Activated CD4-positive, alpha-beta T cell treated with anti-CD3 and anti-CD28 coated beads, Interleukin-2, amount 10 ng/mL, durations not matched to agents 7 days and 5 days (primary cell): Measurements from ENCODE around the gene C10orf67. TPM values are rescaled to one million over a fixed set of nuclear protein-coding genes. Genes with fewer than 3 reads are reported as not detected.
"Not testable (repeated sequence)": the region's sequence is repeated elsewhere in the genome, so short reads cannot be mapped to it uniquely, and the experiment has no call there.

Source experiments
- CTCF ChIA-PET: fragments of 350-600 bp; sonication (Branson Sonifier 250); formaldehyde crosslinking; loops from one replicate; lab custom pipeline; 2021; ENCODE audit warnings: antibody characterized with exemption; lab: Charles Lee
- POLR2A ChIA-PET: fragments of 350-600 bp; sonication (Branson Sonifier 250); formaldehyde crosslinking; loops from one replicate; lab custom pipeline; 2021; ENCODE audit warnings: antibody characterized with exemption; lab: Charles Lee
- DNase-seq: peaks from one replicate; pipeline ENCODE4 v3.0.0-alpha.2; 2020
- H3K27ac Mint-ChIP-seq: one replicate; pipeline ENCODE4 v1.8.0; 2021; ENCODE audit warnings: mild to moderate bottlenecking, moderate library complexity, mixed read lengths
- H3K27me3 Mint-ChIP-seq: one replicate; pipeline ENCODE4 v1.8.0; 2021; ENCODE audit warnings: mixed read lengths
- H3K36me3 Mint-ChIP-seq: one replicate; pipeline ENCODE4 v1.8.0; 2021; ENCODE audit warnings: low read depth, mixed read lengths
- H3K4me1 Mint-ChIP-seq: one replicate; pipeline ENCODE4 v1.8.0; 2021; ENCODE audit warnings: mixed read lengths
- H3K4me3 Mint-ChIP-seq: one replicate; pipeline ENCODE4 v1.8.0; 2021; ENCODE audit warnings: mild to moderate bottlenecking, moderate library complexity, mixed read lengths
- H3K9me3 Mint-ChIP-seq: one replicate; pipeline ENCODE4 v1.8.0; 2021; ENCODE audit warnings: mixed read lengths
- total RNA-seq, 2 experiments: library from RNA; stranded (reverse); gene quantifications; one replicate each; pipeline ENCODE4 v1.2.3, GENCODE V29; 2021

C10orf67 gene
- under 1 TPM in 1 of 2 experiments, not detected in 1; 0.15 TPM for total RNA-seq

DNA sequence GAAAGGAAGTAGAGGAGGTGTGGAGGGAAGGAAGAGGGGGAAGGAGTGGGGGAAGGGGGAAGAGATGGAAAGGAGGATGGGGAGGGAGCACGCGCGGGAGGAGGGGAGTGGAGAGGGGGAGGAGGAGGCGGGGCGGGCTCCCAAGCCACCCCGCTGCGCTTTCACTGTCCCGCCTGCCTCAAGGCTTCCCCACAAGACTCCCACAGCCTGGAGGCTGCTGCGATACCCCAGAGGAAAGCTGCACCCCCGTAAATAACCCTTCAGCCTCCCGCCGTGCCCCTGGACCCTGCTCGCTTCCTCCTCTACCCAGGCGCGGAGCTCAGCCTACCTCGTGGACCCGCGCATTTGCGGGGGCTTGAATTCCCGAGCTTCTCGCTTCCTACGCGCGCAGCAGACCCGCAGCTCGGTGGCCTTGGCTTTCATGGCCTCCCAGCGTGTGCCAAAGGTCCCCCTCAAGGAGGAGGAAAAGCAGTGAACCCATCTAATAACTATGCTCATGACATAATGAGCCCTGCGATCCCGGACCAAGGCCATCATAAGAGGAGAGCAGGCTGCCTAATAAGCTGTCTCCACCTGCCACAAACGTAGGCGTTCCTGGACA is at the start of gene C10orf67:
Gene C10orf67, minus strand, starts transcription at position 557 of the 601 bp plus-strand sequence. Its CDS starts 23 bp downstream, at position 534.
- H3K27ac Mint-ChIP-seq = peak within 1 kb of the TSS; percentile 82
- DNase-seq = peak; percentile 32

DNA sequence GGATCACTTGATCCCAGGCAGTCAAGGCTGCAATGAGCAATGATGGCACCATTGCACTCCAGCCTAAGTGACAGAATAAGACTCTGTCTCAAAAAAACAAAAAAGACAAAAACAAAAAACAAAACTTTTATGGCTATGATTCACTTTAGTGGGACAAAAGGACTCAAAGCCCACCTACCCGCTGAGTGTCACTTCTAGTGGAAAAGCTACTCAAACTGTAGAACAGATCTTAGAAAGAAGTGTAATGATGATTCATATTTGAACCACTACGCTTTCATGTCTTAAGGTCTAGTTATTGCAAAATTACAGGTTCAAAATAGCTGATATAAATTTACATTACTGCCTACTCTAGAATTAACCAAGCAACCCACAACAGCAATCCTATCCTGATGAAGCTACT is 47.2 kb upstream of the C10orf67 start:
- Mint-ChIP-seq H3K9me3 (no peaks in the 10 kb centered on the region), H3K4me3 (no peak overlapping the region), H3K27me3 (no peaks in the 10 kb centered on the region), H3K27ac (no peak overlapping the region), H3K4me1 (peaks cover 3% of the 10 kb centered on the region), H3K36me3 (no peaks in the 10 kb centered on the region)
- no peak for DNase-seq
- ChIA-PET CTCF (interaction anchor here (1.0 kb wide), 1 partner anchor 40 kb away, joined by 3 read pairs; no protein-coding TSS in a partner anchor), POLR2A (interaction anchor here (0.6 kb wide), 1 partner anchor 23 kb away, joined by 5 read pairs; no protein-coding TSS in a partner anchor)

More for the DNA sequence above, at the start of gene C10orf67:
- Mint-ChIP-seq H3K4me1 (peaks cover 41% of the 10 kb centered on the region), H3K36me3 (peaks cover 2% of the 10 kb centered on the region), H3K4me3 (peak within 1 kb of the TSS; percentile 82), H3K27me3 (no peaks in the 10 kb centered on the region), H3K9me3 (no peaks in the 10 kb centered on the region)
- ChIA-PET POLR2A (no interaction called here), CTCF (interaction anchor here (0.9 to 1.3 kb wide), 2 partner anchors 14 to 17 kb away, joined by 3 to 5 read pairs; no protein-coding TSS in a partner anchor)

DNA sequence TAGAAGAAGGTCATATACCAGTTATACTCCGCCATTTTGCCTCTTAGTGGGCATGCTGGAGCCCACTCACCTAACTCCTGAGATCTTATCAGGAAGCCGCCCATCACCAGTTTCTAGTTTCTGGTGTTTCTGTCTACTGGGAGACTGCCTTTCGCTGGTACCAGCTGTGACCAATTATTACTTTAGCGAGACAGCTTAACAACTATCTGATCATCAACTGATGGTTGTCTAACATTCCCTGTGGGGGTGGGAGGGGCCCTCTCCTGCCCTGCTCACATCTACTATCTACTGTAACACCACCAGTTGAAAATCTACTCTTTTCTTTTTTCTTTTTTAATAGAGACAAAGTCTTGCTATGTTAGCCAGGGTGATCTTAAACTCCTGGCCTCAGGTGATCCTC is 46.2 kb upstream of the C10orf67 start:
- ChIA-PET CTCF (interaction anchor here (1.0 to 1.1 kb wide), 2 partner anchors 39 to 76 kb away, joined by 3 read pairs; no protein-coding TSS in a partner anchor), POLR2A (no interaction called here)
- Mint-ChIP-seq H3K36me3 (no peaks in the 10 kb centered on the region), H3K27ac (no peak overlapping the region), H3K4me1 (peaks cover 3% of the 10 kb centered on the region), H3K27me3 (no peaks in the 10 kb centered on the region), H3K4me3 (no peak overlapping the region), H3K9me3 (no peaks in the 10 kb centered on the region)
- no peak for DNase-seq

DNA sequence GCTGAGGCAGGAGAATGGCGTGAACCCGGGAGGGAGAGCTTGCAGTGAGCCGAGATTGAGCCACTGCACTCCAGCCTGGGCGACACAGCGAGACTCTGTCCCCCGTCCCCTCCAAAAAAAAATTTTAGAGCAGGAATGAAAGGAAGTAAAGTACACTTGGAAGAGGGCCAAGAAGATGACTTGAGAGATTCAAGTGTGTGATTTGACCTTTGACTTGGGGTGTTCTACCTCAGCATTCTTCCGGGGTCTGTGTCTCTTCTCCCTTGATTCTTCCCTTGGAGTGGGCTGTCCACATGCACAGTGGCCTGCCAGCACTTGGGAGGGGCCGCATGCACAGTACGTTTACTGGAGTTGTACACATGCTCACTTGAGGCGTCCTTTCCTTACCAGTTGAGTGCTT is 45.8 kb upstream of the C10orf67 start:
- H3K36me3 Mint-ChIP-seq, DNase-seq, H3K27me3 Mint-ChIP-seq, H3K4me3 Mint-ChIP-seq, POLR2A ChIA-PET, H3K9me3 Mint-ChIP-seq, H3K27ac Mint-ChIP-seq, H3K4me1 Mint-ChIP-seq: not testable (repeated sequence)
- CTCF ChIA-PET = interaction anchor here (1.1 kb wide), 1 partner anchor 76 kb away, joined by 3 read pairs; no protein-coding TSS in a partner anchor

GRCh38 chr10:23387516-23387915 is 42.9 kb upstream of the C10orf67 start:
- CTCF ChIA-PET, H3K36me3 Mint-ChIP-seq, H3K9me3 Mint-ChIP-seq, H3K4me1 Mint-ChIP-seq, H3K4me3 Mint-ChIP-seq, DNase-seq, H3K27me3 Mint-ChIP-seq, H3K27ac Mint-ChIP-seq, POLR2A ChIA-PET: not testable (repeated sequence)

GRCh38 chr10:23386052-23386451 is 41.5 kb upstream of the C10orf67 start:
- Mint-ChIP-seq H3K36me3 (no peaks in the 10 kb centered on the region), H3K9me3 (no peaks in the 10 kb centered on the region), H3K4me3 (no peak overlapping the region), H3K4me1 (no peaks in the 10 kb centered on the region), H3K27me3 (no peaks in the 10 kb centered on the region), H3K27ac (no peak overlapping the region)
- POLR2A ChIA-PET = no interaction called here
- CTCF ChIA-PET = no interaction called here
- no peak for DNase-seq

DNA sequence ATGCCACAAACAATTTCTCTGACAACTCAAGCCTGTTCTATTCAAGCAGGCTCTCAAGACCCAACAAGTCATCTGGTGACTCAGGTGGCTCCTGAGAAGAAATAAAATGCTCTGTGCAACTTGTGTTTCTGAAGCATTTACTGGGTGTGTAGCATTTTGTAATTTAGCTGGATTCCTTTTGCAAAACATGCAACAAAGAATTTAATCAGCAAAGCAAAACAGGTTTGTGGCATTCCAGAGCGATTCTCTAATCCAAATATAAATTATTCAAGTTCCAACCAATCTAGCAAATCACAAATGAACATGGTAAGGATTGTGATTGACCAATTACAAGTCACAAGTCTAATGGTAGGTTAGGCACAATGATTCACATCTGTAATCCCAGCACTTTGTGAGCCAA is 39.8 kb upstream of the C10orf67 start:
- POLR2A ChIA-PET = no interaction called here
- Mint-ChIP-seq H3K36me3 (no peaks in the 10 kb centered on the region), H3K27ac (no peak overlapping the region), H3K27me3 (no peaks in the 10 kb centered on the region), H3K4me3 (no peak overlapping the region), H3K4me1 (no peaks in the 10 kb centered on the region), H3K9me3 (no peaks in the 10 kb centered on the region)
- CTCF ChIA-PET = no interaction called here
- DNase-seq = no peak

- Mint-ChIP-seq H3K27ac (no peak overlapping the region), H3K4me1 (no peaks in the 10 kb centered on the region), H3K9me3 (peaks cover 2% of the 10 kb centered on the region), H3K36me3 (no peaks in the 10 kb centered on the region), H3K4me3 (no peak overlapping the region), H3K27me3 (no peaks in the 10 kb centered on the region)
- DNase-seq = no peak
- ChIA-PET CTCF (interaction anchor here (0.6 kb wide), 1 partner anchor 50 kb away, joined by 3 read pairs; no protein-coding TSS in a partner anchor), POLR2A (no interaction called here)
These were observed 39.0 kb upstream of the C10orf67 start for GRCh38 chr10:23383637-23384036.

DNA sequence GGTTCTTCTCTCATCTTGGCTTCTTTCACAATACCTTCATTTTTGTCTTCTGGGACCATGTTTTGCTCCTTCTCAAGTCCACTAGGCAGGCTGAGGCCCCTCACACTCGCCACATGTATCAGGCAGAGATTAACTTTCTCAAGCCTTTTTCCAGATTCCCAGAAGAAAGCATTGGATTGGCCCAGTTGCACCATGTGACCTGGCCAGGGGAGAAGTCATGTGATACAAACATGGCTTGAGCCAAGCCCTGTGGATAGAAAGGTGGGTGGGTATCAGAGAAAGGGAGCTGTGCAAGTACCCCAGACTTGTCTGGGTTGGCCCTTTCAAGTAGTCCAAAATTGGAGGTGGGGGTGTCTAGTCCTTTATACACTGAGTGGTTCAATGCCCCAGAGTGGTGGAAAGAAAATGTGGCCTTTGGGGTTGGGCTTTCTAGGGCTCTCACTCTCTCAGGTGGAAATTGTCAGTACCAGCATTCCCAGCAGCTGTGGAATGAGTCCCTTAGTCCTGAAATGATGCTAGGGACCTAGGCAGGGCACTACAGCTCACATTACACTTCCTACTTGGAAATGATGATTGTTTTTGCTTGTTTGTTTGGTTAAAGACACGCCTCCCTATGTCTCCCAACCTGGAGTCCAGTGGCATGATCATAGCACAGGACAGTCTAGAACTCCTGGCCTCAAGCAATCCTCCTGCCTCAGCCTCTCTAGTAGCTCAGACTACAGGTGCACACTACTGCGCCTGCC is 36.9 kb upstream of the C10orf67 start:
- ChIA-PET POLR2A (no interaction called here), CTCF (interaction anchor here (1.2 kb wide), 1 partner anchor 13 kb away, joined by 3 read pairs; no protein-coding TSS in a partner anchor)

DNA sequence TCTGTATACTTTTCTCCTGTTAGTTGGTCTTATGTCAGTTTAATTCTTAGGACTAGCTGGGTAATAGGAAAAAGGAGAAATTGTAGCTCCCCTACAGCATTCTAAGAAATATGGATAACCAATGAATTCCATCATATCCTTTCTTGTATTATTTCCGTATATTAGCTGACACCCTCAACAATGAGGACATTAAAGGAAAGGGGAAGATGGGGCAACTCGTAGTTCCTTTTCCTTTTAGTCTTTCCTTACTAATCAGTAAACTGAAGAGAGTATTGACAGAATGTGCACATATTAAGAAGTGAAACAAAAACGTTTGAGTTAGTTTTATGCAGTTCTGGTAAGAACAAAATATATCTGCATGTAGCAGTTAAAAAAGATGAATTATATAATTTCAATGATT is 35.1 kb upstream of the C10orf67 start:
- no peak overlapping the region for H3K27ac Mint-ChIP-seq
- H3K27me3 Mint-ChIP-seq = no peaks in the 10 kb centered on the region
- POLR2A ChIA-PET = no interaction called here

More for the DNA sequence above, 36.9 kb upstream of the C10orf67 start:
- peaks cover under 1% of the 10 kb centered on the region for H3K36me3 Mint-ChIP-seq
- no peak overlapping the region for H3K27ac Mint-ChIP-seq
- no peak overlapping the region for H3K4me3 Mint-ChIP-seq
- DNase-seq = no peak
- H3K4me1 Mint-ChIP-seq = no peaks in the 10 kb centered on the region
- H3K9me3 Mint-ChIP-seq = peaks cover 2% of the 10 kb centered on the region
- no peaks in the 10 kb centered on the region for H3K27me3 Mint-ChIP-seq

GRCh38 chr10:23376229-23376655 is 31.6 kb upstream of the C10orf67 start:
- no peak for DNase-seq
- no peak overlapping the region for H3K27ac Mint-ChIP-seq
- peaks cover 16% of the 10 kb centered on the region for H3K4me1 Mint-ChIP-seq
- H3K9me3 Mint-ChIP-seq = peaks cover 21% of the 10 kb centered on the region
- no peaks in the 10 kb centered on the region for H3K27me3 Mint-ChIP-seq
- ChIA-PET POLR2A (no interaction called here), CTCF (interaction anchor here (0.6 to 1.5 kb wide), 3 partner anchors 10 to 67 kb away, joined by 3 to 5 read pairs (median 4); no protein-coding TSS in a partner anchor)
- H3K36me3 Mint-ChIP-seq = peaks cover 4% of the 10 kb centered on the region
- no peak overlapping the region for H3K4me3 Mint-ChIP-seq

More for the DNA sequence above, 35.1 kb upstream of the C10orf67 start:
- no peaks in the 10 kb centered on the region for H3K4me1 Mint-ChIP-seq
- DNase-seq = no peak
- H3K9me3 Mint-ChIP-seq = peaks cover 2% of the 10 kb centered on the region
- peaks cover 2% of the 10 kb centered on the region for H3K36me3 Mint-ChIP-seq
- no peak overlapping the region for H3K4me3 Mint-ChIP-seq
- CTCF ChIA-PET = no interaction called here

DNA sequence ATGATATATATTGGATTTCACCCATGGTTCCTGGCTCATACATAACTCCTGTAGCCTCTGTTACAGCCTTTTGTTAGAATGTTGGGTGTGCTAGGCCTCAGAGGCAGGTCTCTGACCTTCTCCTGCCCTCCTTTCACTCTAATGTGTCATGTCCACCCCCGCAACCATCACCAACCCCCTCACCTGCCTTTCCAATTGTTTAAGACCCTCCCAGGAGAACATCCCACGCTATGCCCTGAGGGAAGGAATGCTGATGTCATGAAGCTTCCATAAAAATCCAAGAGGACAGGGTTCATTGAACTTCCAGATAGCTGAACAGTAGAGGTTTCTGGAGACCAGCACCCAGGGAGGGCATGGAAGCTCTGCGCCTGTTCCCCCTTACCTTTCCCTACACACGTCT is 30.8 kb upstream of the C10orf67 start:
- ChIA-PET CTCF (interaction anchor here (1.1 to 1.6 kb wide), 2 partner anchors 13 to 34 kb away, joined by 3 to 4 read pairs; no protein-coding TSS in a partner anchor), POLR2A (no interaction called here)
- Mint-ChIP-seq H3K9me3 (peaks cover 21% of the 10 kb centered on the region), H3K36me3 (peaks cover 4% of the 10 kb centered on the region), H3K27ac (no peak overlapping the region), H3K4me3 (no peak overlapping the region), H3K27me3 (no peaks in the 10 kb centered on the region), H3K4me1 (peaks cover 20% of the 10 kb centered on the region)
- DNase-seq = no peak

GRCh38 chr10:23373156-23373555 is 28.6 kb upstream of the C10orf67 start:
- Mint-ChIP-seq H3K36me3 (peaks cover 7% of the 10 kb centered on the region), H3K4me1 (peaks cover 40% of the 10 kb centered on the region), H3K4me3 (no peak overlapping the region), H3K9me3 (peaks cover 23% of the 10 kb centered on the region), H3K27me3 (no peaks in the 10 kb centered on the region), H3K27ac (peak overlapping the region; percentile 66)
- DNase-seq = no peak
- ChIA-PET POLR2A (no interaction called here), CTCF (interaction anchor here (0.6 to 0.7 kb wide), 2 partner anchors 17 to 55 kb away, joined by 3 read pairs; no protein-coding TSS in a partner anchor)
